Measurements from ENCODE around the gene SYP.

GRCh38 chrX:49187028-49187394, 13.0 kb downstream of the SYP start:
- TF ChIP-seq POLR2AphosphoS5 (IDR thresholded peaks at IDR 0.05) (no peak), CTCF (IDR thresholded peaks at IDR 0.05) (no peak), POLR2A (IDR thresholded peaks at IDR 0.05) (no peak)

Data from breast epithelium (tissue), 3 donors.